ENCODE data around the gene AMELY.
"Not testable (repeated sequence)": the region's sequence is repeated elsewhere in the genome, so short reads cannot be mapped to it uniquely, and the experiment has no call there.

The AMELY gene

DNA sequence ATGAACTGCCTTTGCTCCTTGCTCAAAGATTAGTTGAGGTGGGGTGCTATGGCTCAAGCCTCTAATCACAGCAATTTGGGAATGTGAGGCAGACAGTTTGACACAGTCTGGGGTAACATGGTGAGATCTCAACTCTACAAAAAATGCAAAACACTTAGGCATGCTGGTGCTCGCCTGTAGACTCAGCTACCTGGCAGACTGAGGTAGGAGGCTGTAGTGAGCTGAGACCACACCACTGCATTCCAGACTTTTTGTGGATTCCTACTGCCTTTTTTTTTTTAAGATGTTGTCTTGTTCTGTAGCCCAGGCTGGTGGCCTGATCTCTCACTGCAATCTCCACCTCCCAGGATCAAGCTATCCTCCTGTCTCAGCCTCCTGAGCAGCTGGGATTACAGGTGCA is 4.0 kb downstream of the AMELY start:
- Histone ChIP-seq H3K4me3 (ENCODE audit: control insufficient read depth in 1 of 7, extremely low read depth in 1 of 7, insufficient read depth in 4 of 7, low read depth in 2 of 7, low read length in 6 of 7) (no peak overlapping the region), H3K4me1 (ENCODE audit: control extremely low read depth in 1 of 4, control insufficient read depth in 4 of 4, insufficient read depth in 4 of 4, low read length in 3 of 4) (peaks cover 0 to 12% (median 0%) of the 10 kb centered on the region in 4 experiments), H3K9me3 (ENCODE audit: control extremely low read depth in 1 of 5, control insufficient read depth in 4 of 5, insufficient read depth in 2 of 5, low read depth in 1 of 5, low read length in 4 of 5) (no peaks in the 10 kb centered on the region), H3K27me3 (replicated peaks in 2 of 5; ENCODE audit: control insufficient read depth in 4 of 5, insufficient read depth in 5 of 5, low read length in 4 of 5) (peaks cover 0 to 42% (median 0%) of the 10 kb centered on the region in 5 experiments), H3K27ac (ENCODE audit: insufficient read depth in 1 of 2, low read depth in 1 of 2, low read length in 2 of 2, poor library complexity in 1 of 2, severe bottlenecking in 2 of 2) (no peak overlapping the region), H3K36me3 (ENCODE audit: control insufficient read depth in 4 of 4, insufficient read depth in 4 of 4, low read length in 3 of 4) (no peaks in the 10 kb centered on the region)
- DNase-seq, result no peak
- ChIA-PET CTCF (no interaction called here), POLR2A (no interaction called here)
- no CpG with 5 or more reads among the region's 1 CpG for WGBS (ENCODE audit: insufficient coverage)

DNA sequence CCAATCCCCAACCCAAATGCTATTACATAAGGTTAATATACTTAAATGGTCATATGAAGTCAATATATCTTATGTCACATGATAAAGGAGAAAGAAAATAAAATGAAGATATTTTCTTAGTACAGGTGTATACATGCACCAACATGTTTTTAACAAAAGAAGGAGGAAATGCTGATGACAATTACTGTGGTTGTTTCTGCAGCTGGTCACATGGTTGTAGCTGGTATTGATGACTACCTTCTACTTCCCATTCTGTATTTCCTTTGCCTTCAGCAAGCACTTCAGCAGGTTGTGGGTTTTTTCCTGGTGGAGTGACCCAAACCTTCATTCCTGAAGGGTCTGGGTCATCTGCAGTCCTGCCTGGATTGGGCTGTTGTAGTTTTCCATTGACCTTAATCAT is 9.4 kb downstream of the AMELY start:
- H3K27me3 ChIP-seq (replicated peaks in 2 of 5; ENCODE audit: control insufficient read depth in 4 of 5, insufficient read depth in 5 of 5, low read length in 4 of 5); H3K27ac ChIP-seq (ENCODE audit: insufficient read depth in 1 of 2, low read depth in 1 of 2, low read length in 2 of 2, poor library complexity in 1 of 2, severe bottlenecking in 2 of 2); H3K36me3 ChIP-seq (ENCODE audit: control insufficient read depth in 4 of 4, insufficient read depth in 4 of 4, low read length in 3 of 4); H3K4me3 ChIP-seq (ENCODE audit: control insufficient read depth in 1 of 7, extremely low read depth in 1 of 7, insufficient read depth in 4 of 7, low read depth in 2 of 7, low read length in 6 of 7); DNase-seq; CTCF ChIA-PET; H3K4me1 ChIP-seq (ENCODE audit: control extremely low read depth in 1 of 4, control insufficient read depth in 4 of 4, insufficient read depth in 4 of 4, low read length in 3 of 4); H3K9me3 ChIP-seq (ENCODE audit: control extremely low read depth in 1 of 5, control insufficient read depth in 4 of 5, insufficient read depth in 2 of 5, low read depth in 1 of 5, low read length in 4 of 5); POLR2A ChIA-PET: not testable (repeated sequence)

DNA sequence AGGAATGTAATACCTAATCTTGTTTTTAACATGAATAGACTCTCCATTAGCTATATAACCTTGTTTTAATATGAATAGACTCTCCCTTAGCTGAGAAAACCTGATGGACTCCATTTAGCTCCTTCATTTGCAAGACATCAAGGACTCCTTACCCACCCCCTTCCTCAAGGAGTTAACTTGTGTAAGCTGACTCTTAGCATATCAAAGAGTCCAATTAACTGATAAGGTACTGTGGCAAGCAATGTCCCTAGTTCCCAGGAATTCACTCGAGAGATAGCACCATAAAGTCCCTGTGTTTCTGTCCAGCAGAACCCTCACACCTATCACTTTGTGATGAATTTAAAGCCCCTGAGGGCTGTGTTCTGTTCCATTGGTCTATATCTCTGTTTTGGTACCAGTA is 16.3 kb downstream of the AMELY start:
- no peak overlapping the region for H3K27ac ChIP-seq (ENCODE audit: insufficient read depth in 1 of 2, low read depth in 1 of 2, low read length in 2 of 2, poor library complexity in 1 of 2, severe bottlenecking in 2 of 2)
- DNase-seq, result no peak
- WGBS (ENCODE audit: insufficient coverage), result no CpG with 5 or more reads among the region's 1 CpG
- ChIA-PET CTCF (no interaction called here), POLR2A (no interaction called here)
- H3K9me3 ChIP-seq (ENCODE audit: control extremely low read depth in 1 of 5, control insufficient read depth in 4 of 5, insufficient read depth in 2 of 5, low read depth in 1 of 5, low read length in 4 of 5), result no peaks in the 10 kb centered on the region
- no peaks in the 10 kb centered on the region for H3K36me3 ChIP-seq (ENCODE audit: control insufficient read depth in 4 of 4, insufficient read depth in 4 of 4, low read length in 3 of 4)
- H3K27me3 ChIP-seq (replicated peaks in 2 of 5; ENCODE audit: control insufficient read depth in 4 of 5, insufficient read depth in 5 of 5, low read length in 4 of 5), result no peaks in the 10 kb centered on the region
- no peaks in the 10 kb centered on the region for H3K4me1 ChIP-seq (ENCODE audit: control extremely low read depth in 1 of 4, control insufficient read depth in 4 of 4, insufficient read depth in 4 of 4, low read length in 3 of 4)
- H3K4me3 ChIP-seq (ENCODE audit: control insufficient read depth in 1 of 7, extremely low read depth in 1 of 7, insufficient read depth in 4 of 7, low read depth in 2 of 7, low read length in 6 of 7), result no peak overlapping the region

DNA sequence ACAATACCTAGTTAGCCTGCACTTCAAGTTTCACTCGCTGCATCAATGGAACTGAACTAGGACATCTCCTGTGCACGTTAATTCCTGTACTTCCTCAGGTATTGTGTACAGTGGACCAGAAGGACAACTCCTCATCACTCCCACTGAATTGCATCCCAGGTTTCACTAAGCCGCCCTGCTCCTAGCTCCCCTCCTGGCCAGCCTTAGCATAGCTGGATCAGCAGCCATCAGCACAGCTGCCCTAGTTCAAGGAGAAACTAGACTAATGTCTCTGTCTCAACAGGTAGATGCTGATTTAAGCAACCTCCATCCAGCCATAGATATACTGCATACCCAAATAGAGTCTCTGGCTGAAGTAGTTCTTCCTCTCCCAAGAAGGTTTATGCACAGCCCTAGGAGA is 17.1 kb downstream of the AMELY start:
- DNase-seq, result no peak
- no peaks in the 10 kb centered on the region for H3K4me1 ChIP-seq (ENCODE audit: control extremely low read depth in 1 of 4, control insufficient read depth in 4 of 4, insufficient read depth in 4 of 4, low read length in 3 of 4)
- ChIA-PET POLR2A (no interaction called here), CTCF (no interaction called here)
- H3K4me3 ChIP-seq (ENCODE audit: control insufficient read depth in 1 of 7, extremely low read depth in 1 of 7, insufficient read depth in 4 of 7, low read depth in 2 of 7, low read length in 6 of 7), result no peak overlapping the region
- WGBS (ENCODE audit: insufficient coverage), result no CpG with 5 or more reads among the region's 3 CpGs
- no peak overlapping the region for H3K27ac ChIP-seq (ENCODE audit: insufficient read depth in 1 of 2, low read depth in 1 of 2, low read length in 2 of 2, poor library complexity in 1 of 2, severe bottlenecking in 2 of 2)
- no peaks in the 10 kb centered on the region for H3K27me3 ChIP-seq (replicated peaks in 2 of 5; ENCODE audit: control insufficient read depth in 4 of 5, insufficient read depth in 5 of 5, low read length in 4 of 5)
- no peaks in the 10 kb centered on the region for H3K36me3 ChIP-seq (ENCODE audit: control insufficient read depth in 4 of 4, insufficient read depth in 4 of 4, low read length in 3 of 4)
- H3K9me3 ChIP-seq (ENCODE audit: control extremely low read depth in 1 of 5, control insufficient read depth in 4 of 5, insufficient read depth in 2 of 5, low read depth in 1 of 5, low read length in 4 of 5), result no peaks in the 10 kb centered on the region

DNA sequence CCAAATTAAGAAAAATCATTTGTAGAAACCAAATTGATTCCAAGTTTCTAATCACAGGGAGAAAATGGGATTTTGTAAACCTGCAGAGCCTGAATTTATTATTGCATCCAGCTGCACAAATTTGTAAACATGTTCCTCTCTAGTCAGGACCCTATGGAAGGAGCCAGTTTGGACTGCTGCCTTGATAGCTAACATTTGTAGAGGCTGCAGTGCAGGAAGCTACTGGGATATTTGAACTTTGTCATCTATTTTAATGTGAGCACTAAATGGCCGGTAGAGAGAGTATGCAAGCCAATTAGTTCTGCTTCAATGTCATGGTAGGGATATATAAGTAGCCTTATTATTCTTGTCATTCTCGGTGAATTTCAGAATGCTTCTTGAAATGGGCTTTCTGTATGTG is 62.2 kb downstream of the AMELY start:
- POLR2A ChIA-PET, result no interaction called here
- no peaks in the 10 kb centered on the region for H3K36me3 ChIP-seq (ENCODE audit: control insufficient read depth in 4 of 4, insufficient read depth in 4 of 4, low read length in 3 of 4)
- H3K27me3 ChIP-seq (replicated peaks in 2 of 5; ENCODE audit: control insufficient read depth in 4 of 5, insufficient read depth in 5 of 5, low read length in 4 of 5), result no peaks in the 10 kb centered on the region
- H3K27ac ChIP-seq (ENCODE audit: insufficient read depth in 1 of 2, low read depth in 1 of 2, low read length in 2 of 2, poor library complexity in 1 of 2, severe bottlenecking in 2 of 2), result no peak overlapping the region
- CTCF ChIA-PET, result no interaction called here
- H3K9me3 ChIP-seq (ENCODE audit: control extremely low read depth in 1 of 5, control insufficient read depth in 4 of 5, insufficient read depth in 2 of 5, low read depth in 1 of 5, low read length in 4 of 5), result no peaks in the 10 kb centered on the region
- no peak overlapping the region for H3K4me3 ChIP-seq (ENCODE audit: control insufficient read depth in 1 of 7, extremely low read depth in 1 of 7, insufficient read depth in 4 of 7, low read depth in 2 of 7, low read length in 6 of 7)
- WGBS (ENCODE audit: insufficient coverage), result no CpG with 5 or more reads among the region's 2 CpGs
- no peak for DNase-seq
- H3K4me1 ChIP-seq (ENCODE audit: control extremely low read depth in 1 of 4, control insufficient read depth in 4 of 4, insufficient read depth in 4 of 4, low read length in 3 of 4), result no peaks in the 10 kb centered on the region

DNA sequence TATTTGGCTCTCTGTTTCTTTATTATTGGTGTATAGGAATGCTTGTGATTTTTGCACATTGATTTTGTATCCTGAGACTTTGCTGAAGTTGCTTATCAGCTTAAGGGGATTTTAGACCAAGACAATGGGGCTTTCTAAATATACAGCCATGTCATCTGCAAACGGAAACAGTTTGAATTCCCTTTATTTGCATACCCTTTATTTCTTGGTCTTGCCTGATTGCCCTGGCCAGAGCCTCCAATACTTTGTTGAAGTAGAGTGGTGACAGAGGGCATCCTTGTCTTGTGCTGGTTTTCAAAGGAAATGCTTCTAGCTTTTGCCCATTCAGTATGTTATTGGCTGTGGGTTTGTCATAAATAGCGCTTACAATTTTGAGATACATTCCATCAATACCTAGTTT is 68.9 kb downstream of the AMELY start:
- no CpG with 5 or more reads among the region's 2 CpGs for WGBS (ENCODE audit: insufficient coverage)

More for the DNA sequence above, 68.9 kb downstream of the AMELY start:
- H3K36me3 ChIP-seq (ENCODE audit: control insufficient read depth in 4 of 4, insufficient read depth in 4 of 4, low read length in 3 of 4); DNase-seq; CTCF ChIA-PET; H3K4me1 ChIP-seq (ENCODE audit: control extremely low read depth in 1 of 4, control insufficient read depth in 4 of 4, insufficient read depth in 4 of 4, low read length in 3 of 4); H3K9me3 ChIP-seq (ENCODE audit: control extremely low read depth in 1 of 5, control insufficient read depth in 4 of 5, insufficient read depth in 2 of 5, low read depth in 1 of 5, low read length in 4 of 5); H3K27ac ChIP-seq (ENCODE audit: insufficient read depth in 1 of 2, low read depth in 1 of 2, low read length in 2 of 2, poor library complexity in 1 of 2, severe bottlenecking in 2 of 2); H3K27me3 ChIP-seq (replicated peaks in 2 of 5; ENCODE audit: control insufficient read depth in 4 of 5, insufficient read depth in 5 of 5, low read length in 4 of 5); POLR2A ChIA-PET; H3K4me3 ChIP-seq (ENCODE audit: control insufficient read depth in 1 of 7, extremely low read depth in 1 of 7, insufficient read depth in 4 of 7, low read depth in 2 of 7, low read length in 6 of 7): not testable (repeated sequence)
